HuH-7.5 (cell line): Measurements from ENCODE around the gene FIGLA.

Source experiments
- DNase-seq: peaks from one replicate; pipeline ENCODE4 v3.0.0; 2011; ENCODE audit warnings: low spot score

FIGLA gene

GRCh38 chr2:70775141-70775540, 15.3 kb downstream of the FIGLA start:
- no peak for DNase-seq

DNA sequence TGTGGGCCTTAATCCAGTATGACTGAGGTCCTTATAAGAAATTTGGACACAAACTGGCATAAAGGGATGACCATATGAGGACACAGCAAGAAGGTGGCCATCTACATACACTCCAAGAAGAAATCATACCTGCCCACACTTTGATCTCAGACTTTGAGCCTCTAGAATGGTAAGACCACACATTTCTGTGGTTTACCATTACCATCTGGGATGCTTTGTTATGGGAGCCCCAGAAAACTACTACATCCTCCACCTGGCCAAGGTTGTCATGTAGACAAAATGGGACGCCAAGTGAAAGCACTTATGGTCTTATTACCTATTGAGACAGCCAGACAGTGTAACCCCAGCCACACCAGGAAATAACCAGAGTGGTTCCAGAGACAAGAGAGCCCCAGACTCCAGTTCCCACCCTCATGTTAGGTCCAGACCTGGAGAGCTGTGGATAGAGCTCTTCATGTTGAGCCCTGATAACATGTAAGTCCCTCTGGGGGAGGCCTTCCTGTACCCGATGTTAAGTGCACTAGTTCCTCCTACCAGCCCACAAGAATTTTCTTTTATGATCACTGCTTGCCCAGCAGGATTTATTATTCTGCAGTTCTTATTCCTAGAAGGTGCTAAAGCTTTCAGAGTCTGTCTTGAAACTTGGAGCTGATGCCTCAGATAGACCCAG, 17.8 kb downstream of the FIGLA start:
- DNase-seq = no peak

- no peak for DNase-seq
Measured at GRCh38 chr2:70771446-70771845, 19.0 kb downstream of the FIGLA start.

DNA sequence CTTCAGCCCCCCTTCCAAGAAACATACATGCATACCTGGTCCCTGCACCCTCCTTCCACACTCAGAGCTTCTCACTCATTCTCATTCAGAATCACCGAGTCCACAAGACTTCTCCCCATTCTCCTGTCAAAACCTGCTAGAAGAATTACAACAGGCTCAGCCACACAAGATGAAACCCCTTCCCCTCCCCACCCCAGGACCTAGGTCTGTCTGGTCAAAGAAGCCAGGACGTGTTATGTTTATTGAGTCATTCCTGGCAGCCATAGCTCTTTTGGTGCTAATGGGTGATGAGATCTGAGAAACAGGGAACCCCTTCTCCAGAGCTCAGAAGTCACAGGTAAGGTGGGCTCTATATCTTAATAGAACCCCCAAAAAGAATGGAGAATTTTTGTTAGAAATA, 21.0 kb downstream of the FIGLA start:
- no peak for DNase-seq

GRCh38 chr2:70768590-70769085, 21.8 kb downstream of the FIGLA start:
- no peak for DNase-seq

- no peak for DNase-seq
Measured at GRCh38 chr2:70767699-70768589, 22.5 kb downstream of the FIGLA start, which contains the start of gene ADD2. TSS of gene ADD2 (minus strand) at chr2:70768200. CDS start at chr2:70706408, 61,792 bp downstream.

GRCh38 chr2:70767079-70767698, 23.3 kb downstream of the FIGLA start:
- no peak for DNase-seq

DNA sequence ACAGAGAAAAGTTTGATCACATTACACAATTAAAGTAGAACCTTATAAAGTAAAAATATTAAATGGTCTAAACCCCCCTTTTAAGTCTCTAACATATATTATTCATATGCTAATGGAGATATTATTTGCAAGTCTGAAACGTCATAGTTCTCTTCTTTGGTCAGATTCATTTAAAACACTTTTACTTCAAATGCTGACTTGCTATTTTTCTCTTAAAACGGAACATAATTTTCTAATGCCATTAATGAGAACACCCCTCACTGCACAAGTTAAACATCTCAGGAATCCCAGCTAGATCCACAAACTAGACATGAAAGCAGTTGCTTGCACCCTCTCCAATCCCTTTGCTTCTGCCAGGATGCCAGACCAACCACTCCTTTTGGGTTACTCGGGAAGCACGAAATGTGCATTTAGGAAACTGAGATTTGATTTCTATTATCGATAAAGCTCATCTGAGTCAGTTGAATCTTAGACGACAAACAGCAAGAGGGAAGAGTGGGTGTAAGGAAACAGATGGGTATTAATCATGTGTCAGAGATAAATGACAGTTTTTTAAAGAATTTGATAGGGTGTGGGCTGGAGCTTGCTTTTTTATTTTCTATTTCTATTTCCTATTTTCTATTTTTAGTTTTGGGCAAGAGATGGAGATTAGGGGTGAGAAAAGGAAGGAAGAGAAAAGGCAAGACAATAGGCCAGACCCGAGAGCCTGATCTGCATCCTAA, 23.9 kb downstream of the FIGLA start:
- no peak for DNase-seq

GRCh38 chr2:70765507-70765906, 24.9 kb downstream of the FIGLA start:
- DNase-seq = no peak

DNA sequence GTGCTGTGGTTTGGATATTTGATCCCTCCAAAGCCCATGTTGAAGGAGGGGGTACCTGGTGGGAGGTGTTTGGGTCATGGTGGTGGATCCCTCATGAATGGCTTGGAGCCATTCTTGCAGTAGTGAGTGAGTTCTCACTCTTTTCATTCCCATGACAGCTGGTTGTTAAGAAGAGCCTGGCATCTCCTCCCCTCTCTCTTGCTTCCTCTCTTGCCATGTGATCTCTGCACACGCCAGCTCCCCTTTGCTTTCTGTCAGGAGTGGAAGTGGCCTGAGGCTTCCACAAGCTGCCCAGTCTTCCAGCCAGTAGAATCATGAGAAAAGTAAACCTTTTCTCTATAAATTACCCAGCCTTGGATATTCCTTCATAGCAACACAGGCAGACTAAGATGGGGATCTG, 31.0 kb downstream of the FIGLA start:
- DNase-seq = no peak

- no peak for DNase-seq
Measured at GRCh38 chr2:70757966-70758365, 32.5 kb downstream of the FIGLA start.

DNA sequence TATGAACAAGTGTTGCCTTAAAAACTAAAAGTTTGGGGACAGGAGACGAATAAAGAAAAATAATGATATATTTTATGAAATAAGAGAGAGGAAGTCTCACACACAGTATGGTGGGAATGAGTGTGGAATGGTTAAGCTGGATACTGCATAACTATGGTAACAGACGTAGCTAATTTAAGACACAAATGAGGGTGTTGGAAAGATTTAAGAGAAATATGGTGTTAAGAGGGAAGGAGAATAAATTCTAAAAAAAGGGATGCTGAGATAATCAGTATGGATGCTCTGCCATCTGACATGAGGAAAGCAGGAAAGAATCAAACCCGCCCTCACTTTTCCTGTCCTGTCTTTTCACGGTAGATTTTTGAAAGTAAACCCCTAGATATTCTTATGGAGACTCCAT, 33.1 kb downstream of the FIGLA start:
- no peak for DNase-seq

GRCh38 chr2:70756128-70756527, 34.3 kb downstream of the FIGLA start:
- no peak for DNase-seq

- no peak for DNase-seq
Measured at GRCh38 chr2:70753902-70754301, 36.5 kb downstream of the FIGLA start.

GRCh38 chr2:70753031-70753430, 37.4 kb downstream of the FIGLA start:
- DNase-seq = no peak

GRCh38 chr2:70752396-70752795, 38.0 kb downstream of the FIGLA start:
- no peak for DNase-seq

DNA sequence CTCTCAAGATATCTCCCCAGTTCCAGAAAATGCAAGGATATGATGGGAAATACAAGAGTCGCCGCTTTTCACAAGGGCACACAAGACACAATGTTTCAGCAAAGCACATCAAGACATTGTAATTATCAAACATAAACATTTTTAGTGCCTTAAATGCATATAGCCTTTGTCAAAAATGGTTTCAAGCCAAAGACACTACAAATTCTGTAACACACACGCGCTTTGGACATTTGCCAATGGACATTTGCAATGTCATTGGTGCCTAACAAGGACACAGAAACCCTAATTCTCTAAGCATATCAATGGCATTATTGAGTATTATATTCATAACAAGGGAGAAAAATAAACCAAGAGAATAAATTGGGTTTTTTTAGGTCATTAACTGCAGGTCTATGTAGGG, 38.6 kb downstream of the FIGLA start:
- DNase-seq = no peak

DNA sequence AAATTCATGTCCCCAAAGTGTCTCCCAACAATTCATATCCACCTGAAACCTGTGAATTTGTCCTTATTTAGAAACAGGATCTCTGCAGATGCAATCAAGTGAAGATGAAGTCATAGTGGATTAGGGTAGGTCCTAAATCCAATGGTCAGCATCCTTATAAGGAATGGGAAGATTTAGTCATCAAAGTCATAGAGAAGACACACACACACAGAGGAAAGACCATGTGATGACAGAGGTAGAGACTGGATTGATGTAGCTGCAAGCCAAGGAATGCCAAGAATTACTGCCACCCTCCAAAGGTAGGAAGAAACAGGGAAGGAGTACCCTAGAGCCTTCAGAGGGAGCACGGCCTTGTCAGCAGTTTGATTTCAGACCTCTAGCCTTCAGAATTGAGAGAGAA, 40.1 kb downstream of the FIGLA start:
- DNase-seq = no peak

GRCh38 chr2:70748002-70748784, 42.2 kb downstream of the FIGLA start:
- no peak for DNase-seq

GRCh38 chr2:70747284-70747683, 43.2 kb downstream of the FIGLA start:
- no peak for DNase-seq
